Measurements from ENCODE around the gene TMEM187. TPM values are rescaled to one million over a fixed set of nuclear protein-coding genes. Genes with fewer than 3 reads are reported as not detected.

The TMEM187 gene
- total and polyA plus RNA-seq, 2 donors from 2014 or later = 9.6 to 12.4 TPM

- Histone ChIP-seq H3K4me3 (ENCODE audit: low read length in 3 of 3) (no peak overlapping the region), H3K9ac (ENCODE audit: low read length in 3 of 3) (no peak overlapping the region), H3K27ac (ENCODE audit: low read depth in 2 of 2, low read length in 2 of 2) (no peak overlapping the region), H3K4me1 (ENCODE audit: control insufficient read depth in 2 of 3, insufficient read depth in 2 of 3, low read depth in 1 of 3, low read length in 3 of 3) (peaks cover 0 to 3% (median 0%) of the 10 kb centered on the region in 3 donors), H3K36me3 (ENCODE audit: control insufficient read depth in 2 of 3, insufficient read depth in 3 of 3, low read length in 3 of 3) (no peaks in the 10 kb centered on the region), H3K9me3 (ENCODE audit: control insufficient read depth in 2 of 3, insufficient read depth in 1 of 3, low read length in 3 of 3) (no peaks in the 10 kb centered on the region), H3K27me3 (ENCODE audit: control insufficient read depth, insufficient read depth, low read length) (no peaks in the 10 kb centered on the region)
- intact Hi-C loops (cut with DNase I) = no loop called here
- TF ChIP-seq CTCF (IDR thresholded peaks at IDR 0.05; ENCODE audit: borderline replicate concordance, extremely low read depth, insufficient read depth) = no peak
- DNase-seq (no peak), FAIRE-seq (no peak)
These were observed 10.8 kb downstream of the TMEM187 start for GRCh38 chrX:153983321-153983801.

GRCh38 chrX:153984351-153985178, 12.0 kb downstream of the TMEM187 start:
- H3K27ac ChIP-seq (ENCODE audit: low read depth in 2 of 2, low read length in 2 of 2) = no peak overlapping the region
- DNase-seq (no peak), FAIRE-seq (no peak)
- H3K9me3 ChIP-seq (ENCODE audit: control insufficient read depth in 2 of 3, insufficient read depth in 1 of 3, low read length in 3 of 3) = no peaks in the 10 kb centered on the region
- H3K27me3 ChIP-seq (ENCODE audit: control insufficient read depth, insufficient read depth, low read length) = no peaks in the 10 kb centered on the region
- no peak for TF ChIP-seq CTCF (IDR thresholded peaks at IDR 0.05; ENCODE audit: borderline replicate concordance, extremely low read depth, insufficient read depth)
- no peak overlapping the region for H3K4me3 ChIP-seq (ENCODE audit: low read length in 3 of 3)
- H3K36me3 ChIP-seq (ENCODE audit: control insufficient read depth in 2 of 3, insufficient read depth in 3 of 3, low read length in 3 of 3) = no peaks in the 10 kb centered on the region
- H3K9ac ChIP-seq (ENCODE audit: low read length in 3 of 3) = no peak overlapping the region
- H3K4me1 ChIP-seq (ENCODE audit: control insufficient read depth in 2 of 3, insufficient read depth in 2 of 3, low read depth in 1 of 3, low read length in 3 of 3) = peaks cover 0 to 3% (median 0%) of the 10 kb centered on the region in 3 donors
- intact Hi-C loops (cut with DNase I) = no loop called here

- no peak for TF ChIP-seq CTCF (IDR thresholded peaks at IDR 0.05; ENCODE audit: borderline replicate concordance, extremely low read depth, insufficient read depth)
- Histone ChIP-seq H3K27me3 (ENCODE audit: control insufficient read depth, insufficient read depth, low read length) (no peaks in the 10 kb centered on the region), H3K27ac (ENCODE audit: low read depth in 2 of 2, low read length in 2 of 2) (no peak overlapping the region), H3K36me3 (ENCODE audit: control insufficient read depth in 2 of 3, insufficient read depth in 3 of 3, low read length in 3 of 3) (no peaks in the 10 kb centered on the region), H3K4me3 (ENCODE audit: low read length in 3 of 3) (no peak overlapping the region), H3K4me1 (ENCODE audit: control insufficient read depth in 2 of 3, insufficient read depth in 2 of 3, low read depth in 1 of 3, low read length in 3 of 3) (peaks cover 0 to 3% (median 0%) of the 10 kb centered on the region in 3 donors), H3K9me3 (ENCODE audit: control insufficient read depth in 2 of 3, insufficient read depth in 1 of 3, low read length in 3 of 3) (no peaks in the 10 kb centered on the region), H3K9ac (ENCODE audit: low read length in 3 of 3) (no peak overlapping the region)
- no peak for DNase-seq
- no peak for FAIRE-seq
- intact Hi-C loops (cut with DNase I) = no loop called here
These were observed 15.9 kb downstream of the TMEM187 start for GRCh38 chrX:153988493-153988892.

Measured in kidney (tissue), 14 donors.